HCT116 (cell line): ENCODE data around the gene TRIAP1. TPM values are rescaled to one million over a fixed set of nuclear protein-coding genes. Genes with fewer than 3 reads are reported as not detected.

Experiments used
- ATAC-seq: fragments of 200-7000 bp; cut with Tn5 transposase; 2 replicates; pipeline ENCODE4 v1.9.1; 2020; ENCODE audit warnings: mild to moderate bottlenecking, moderate library complexity
- BruUV-seq: library from RNA; stranded (reverse); fragments of 400-500 nt; replicated peaks from 2 replicates; lab custom pipeline; 2021; lab: Mats Ljungman, UMichigan
- CTCF ChIA-PET: fragments of 300-600 bp; sonication (Branson Sonifier 250); formaldehyde crosslinking; loops from one replicate; lab custom pipeline; 2021; ENCODE audit warnings: antibody characterized with exemption; lab: Charles Lee
- POLR2A ChIA-PET: fragments of 300-600, 350-600 bp; sonication (Branson Sonifier 250); formaldehyde crosslinking; loops from one replicate; lab custom pipeline; 2021; ENCODE audit warnings: antibody characterized with exemption; lab: Charles Lee
- RAD21 ChIA-PET, 2 experiments: fragments of 300-600 bp; sonication (Branson Sonifier 250); formaldehyde crosslinking; loops; one replicate each; lab custom pipeline; 2023; ENCODE audit warnings: low total read pairs in 2 of 2; ENCODE audit not compliant: uncharacterized antibody in 2 of 2, unreplicated experiment in 2 of 2, low non-redundant PET in 1 of 2; lab: Charles Lee
- DNase-seq: peaks from one replicate; pipeline ENCODE4 v3.0.0-alpha.2; 2010; ENCODE audit warnings: low read depth, low spot score
- H2AFZ ChIP-seq: fragments of 200-600 bp; shearing (Covaris generic), sonication (generic); 2 replicates; pipeline ENCODE4 v1.6.1; 2017; ENCODE audit warnings: low read depth, mixed run types, mixed read lengths, antibody characterized with exemption, low read length; ENCODE audit not compliant: poor library complexity, severe bottlenecking
- H3K27ac ChIP-seq: 2 replicates; pipeline ENCODE4 v1.5.1; 2012; ENCODE audit warnings: low read depth, low read length
- H3K27me3 ChIP-seq: fragments of 200-600 bp; sonication (generic); 2 replicates; pipeline ENCODE4 v1.6.1; 2016; ENCODE audit warnings: mixed run types, low read length, mixed read lengths; ENCODE audit not compliant: insufficient read depth
- H3K36me3 ChIP-seq, 2 experiments: fragments of 200-500 bp in 1 of 2; fragments of 200-600 bp in 1 of 2; sonication (Bioruptor generic) in 1 of 2; sonication (generic) in 1 of 2; 2 replicates each; pipeline versions ENCODE4 v1.5.1 to v1.6.1; 2014 to 2016; ENCODE audit warnings: low read length in 2 of 2, inconsistent platforms in 1 of 2, mixed read lengths in 1 of 2, mixed run types in 1 of 2; ENCODE audit not compliant: insufficient read depth in 2 of 2, control insufficient read depth in 1 of 2
- H3K4me1 ChIP-seq, 2 experiments: fragments of 200-600 bp in 1 of 2; sonication (generic) in 1 of 2; 2 replicates each; pipeline versions ENCODE4 v1.5.1 to v1.6.1; 2012 to 2017; ENCODE audit warnings: low read length in 2 of 2, inconsistent platforms in 1 of 2, mild to moderate bottlenecking in 1 of 2, mixed read lengths in 1 of 2, mixed run types in 1 of 2, moderate library complexity in 1 of 2; ENCODE audit not compliant: insufficient read depth in 2 of 2, control insufficient read depth in 1 of 2
- H3K4me2 ChIP-seq: fragments of 200-600 bp; sonication (generic); 2 replicates; pipeline ENCODE4 v1.6.1; 2017; ENCODE audit warnings: mixed run types, low read length, mixed read lengths
- H3K4me3 ChIP-seq, 2 experiments: fragments of 200-600 bp in 1 of 2; sonication (generic) in 1 of 2; replicated peaks in 1 of 2; 2 replicates each; pipeline ENCODE4 v1.5.1; 2011 to 2016; ENCODE audit warnings: low read length in 2 of 2, control low read depth in 1 of 2, low read depth in 1 of 2, mild to moderate bottlenecking in 1 of 2, mixed read lengths in 1 of 2, mixed run types in 1 of 2
- H3K79me2 ChIP-seq: fragments of 200-600 bp; sonication (generic); 2 replicates; pipeline ENCODE4 v1.6.1; 2017; ENCODE audit warnings: mild to moderate bottlenecking, mixed run types, low read length, moderate library complexity, mixed read lengths; ENCODE audit not compliant: insufficient read depth
- H3K9ac ChIP-seq: fragments of 200-600 bp; sonication (generic); 2 replicates; pipeline ENCODE4 v1.6.1; 2016; ENCODE audit warnings: low read length, mixed read lengths
- H3K9me2 ChIP-seq: fragments of 200-600 bp; sonication (generic), shearing (Covaris generic); 2 replicates; pipeline ENCODE4 v1.6.1; 2017; ENCODE audit warnings: mixed run types, mild to moderate bottlenecking, moderate library complexity; ENCODE audit not compliant: insufficient read depth
- H3K9me3 ChIP-seq, 2 experiments: fragments of 200-500 bp in 1 of 2; fragments of 200-600 bp in 1 of 2; sonication (Bioruptor generic) in 1 of 2; sonication (generic) in 1 of 2; 2 replicates each; pipeline ENCODE4 v1.6.1; 2014 to 2017; ENCODE audit warnings: low read length in 2 of 2, mixed read lengths in 2 of 2, inconsistent platforms in 1 of 2, low read depth in 1 of 2, mild to moderate bottlenecking in 1 of 2, mixed run types in 1 of 2, moderate library complexity in 1 of 2; ENCODE audit not compliant: control insufficient read depth in 1 of 2, insufficient read depth in 1 of 2
- H4K20me1 ChIP-seq: fragments of 200-600 bp; sonication (generic), shearing (Covaris generic); 2 replicates; pipeline ENCODE4 v1.6.1; 2017; ENCODE audit warnings: mixed run types, mild to moderate bottlenecking, moderate library complexity; ENCODE audit not compliant: insufficient read depth
- ATF3 ChIP-seq: IDR thresholded peaks from 2 replicates; pipeline ENCODE4 v1.6.1; 2012
- CTCF ChIP-seq, 3 experiments: fragments of 200-600 bp in 1 of 3; sonication (generic) in 1 of 3; IDR thresholded peaks in 2 of 3; conservative IDR thresholded peaks in 1 of 3; 2 replicates each; pipeline ENCODE4 v1.5.1; 2012 to 2017; ENCODE audit warnings: low read depth in 2 of 3, low read length in 2 of 3, antibody characterized with exemption in 1 of 3, borderline replicate concordance in 1 of 3, control low read depth in 1 of 3, mild to moderate bottlenecking in 1 of 3, mixed read lengths in 1 of 3, mixed run types in 1 of 3, moderate library complexity in 1 of 3; ENCODE audit not compliant: insufficient read depth in 1 of 3
- EGR1 ChIP-seq: IDR thresholded peaks from 2 replicates; pipeline ENCODE4 v1.6.1; 2012; ENCODE audit warnings: low read depth
- EZH2 ChIP-seq: fragments of 200-600 bp; sonication (generic); IDR thresholded peaks from 2 replicates; pipeline ENCODE4 v1.6.1; 2017; ENCODE audit warnings: antibody characterized with exemption, mixed run types
- EZH2phosphoT487 ChIP-seq: fragments of 200-600 bp; IDR thresholded peaks from 2 replicates; pipeline ENCODE4 v1.6.1; 2018; ENCODE audit warnings: antibody characterized with exemption, borderline replicate concordance
- FOSL1 ChIP-seq: IDR thresholded peaks from 2 replicates; pipeline ENCODE4 v1.6.1; 2012; ENCODE audit warnings: low read depth
- JUND ChIP-seq: IDR thresholded peaks from 2 replicates; pipeline ENCODE4 v1.6.1; 2012
- MAX ChIP-seq: IDR thresholded peaks from 2 replicates; pipeline ENCODE4 v1.6.1; 2012
- POLR2AphosphoS5 ChIP-seq: IDR thresholded peaks from 2 replicates; pipeline ENCODE4 v1.6.1; 2011; ENCODE audit warnings: mild to moderate bottlenecking, low read depth, low read length, moderate library complexity
- RAD21 ChIP-seq: IDR thresholded peaks from 2 replicates; pipeline ENCODE4 v1.6.1; 2012; ENCODE audit warnings: low read depth, mild to moderate bottlenecking
- REST ChIP-seq: IDR thresholded peaks from 2 replicates; pipeline ENCODE4 v1.6.1; 2012; ENCODE audit warnings: low read depth
- SIN3A ChIP-seq: IDR thresholded peaks from 2 replicates; pipeline ENCODE4 v1.6.1; 2012; ENCODE audit warnings: low read depth
- SP1 ChIP-seq: IDR thresholded peaks from 2 replicates; pipeline ENCODE4 v1.6.1; 2012; ENCODE audit warnings: low read depth
- SRF ChIP-seq: IDR thresholded peaks from 2 replicates; pipeline ENCODE4 v1.6.1; 2012; ENCODE audit warnings: low read depth
- YY1 ChIP-seq: IDR thresholded peaks from 2 replicates; pipeline ENCODE4 v1.6.1; 2011; ENCODE audit warnings: low read length, low read depth, moderate library complexity, mild to moderate bottlenecking; ENCODE audit not compliant: insufficient replicate concordance; ENCODE audit errors: extremely low read depth
- ZBTB33 ChIP-seq: IDR thresholded peaks from 2 replicates; pipeline ENCODE4 v1.6.1; 2011; ENCODE audit warnings: mild to moderate bottlenecking, low read length, moderate library complexity; ENCODE audit not compliant: insufficient replicate concordance; ENCODE audit errors: extremely low read depth
- ZFX ChIP-seq: fragments of 450-650 bp; IDR thresholded peaks from 2 replicates; pipeline ENCODE4 v1.6.1; 2017
- intact Hi-C: fragments of 100-400 bp; cut with micrococcal nuclease; formaldehyde crosslinking; loops from 2 replicates; pipeline ENCODE4 v1.10.0; 2022
- total RNA-seq: library from RNA; stranded (reverse); gene quantifications from one replicate; pipeline ENCODE4 v1.2.1, GENCODE V29; 2021; ENCODE audit not compliant: unreplicated experiment

TRIAP1 gene
- total RNA-seq, 1 experiment from 2014 or later, result 40.3 TPM

- TF ChIP-seq FOSL1, result no peak
- no peak for TF ChIP-seq POLR2AphosphoS5
- TF ChIP-seq ZBTB33, result no peak
- TF ChIP-seq JUND, result no peak
- no peak for TF ChIP-seq CTCF (IDR thresholded peaks at IDR 0.05 in 2 of 3, conservative IDR thresholded peaks at IDR 0.05 in 1 of 3; ENCODE audit: borderline replicate concordance in 1 of 3, insufficient read depth in 1 of 3, low read depth in 2 of 3, low read length in 2 of 3)
- no peak for TF ChIP-seq EZH2phosphoT487
- TF ChIP-seq MAX, result no peak
- TF ChIP-seq ATF3, result no peak
- no peak for TF ChIP-seq SP1
- no peak for TF ChIP-seq SIN3A
- no peak for TF ChIP-seq ZFX
- TF ChIP-seq EZH2, result no peak
- TF ChIP-seq REST, result no peak
- no peak for TF ChIP-seq SRF
- no peak for TF ChIP-seq EGR1
- no peak for TF ChIP-seq YY1
- no peak for TF ChIP-seq RAD21
- Histone ChIP-seq H3K4me1 (peaks cover 2 to 22% of the 10 kb centered on the region in 2 experiments; a peak in 2 of 4 replicates), H4K20me1 (peaks cover 32% of the 10 kb centered on the region), H3K9me2 (no peaks in the 10 kb centered on the region), H2AFZ (no peak overlapping the region), H3K27ac (no peak overlapping the region), H3K9ac (no peak overlapping the region), H3K27me3 (no peaks in the 10 kb centered on the region), H3K4me3 (no peak overlapping the region), H3K4me2 (no peak overlapping the region), H3K36me3 (peaks cover 50 to 51% of the 10 kb centered on the region in 2 experiments), H3K9me3 (no peaks in the 10 kb centered on the region), H3K79me2 (peaks cover 92% of the 10 kb centered on the region)
- intact Hi-C loops, result loop anchor here (1.0 to 5.0 kb wide), 2 partner anchors 109 to 128 kb away; no protein-coding TSS in a partner anchor
- BruUV-seq, result no TSS peak
- ChIA-PET CTCF (interaction anchor here (1.0 to 3.2 kb wide), 3 partner anchors 9 to 506 kb away, joined by 3 to 25 read pairs (median 3); no protein-coding TSS in a partner anchor), POLR2A (interaction anchor here (1.1 kb wide), 1 partner anchor 172 kb away, joined by 3 read pairs; the partner anchor contains the start of gene RNU4-1), RAD21 (no interaction called here)
- DNase-seq (no peak), ATAC-seq (no peak)
Observed at GRCh38 chr12:120465756-120466155, 19.6 kb upstream of the TRIAP1 start.
